Adipocyte (in vitro differentiated cells): ENCODE data around the gene ALPP.

ENCODE experiments used
- DNase-seq: peaks from one replicate; pipeline ENCODE4 v3.0.0-alpha.2; 2015; ENCODE audit warnings: low read depth
- H3K27me3 ChIP-seq: replicated peaks from 2 replicates; pipeline ENCODE4 v1.7.0; 2013; ENCODE audit warnings: mild to moderate bottlenecking, low read length, moderate library complexity; ENCODE audit not compliant: control insufficient read depth, insufficient read depth
- H3K36me3 ChIP-seq: 2 replicates; pipeline ENCODE4 v1.7.0; 2013; ENCODE audit warnings: low read length, mild to moderate bottlenecking, moderate library complexity; ENCODE audit not compliant: control insufficient read depth, insufficient read depth, severe bottlenecking
- H3K4me1 ChIP-seq: 2 replicates; pipeline ENCODE4 v1.7.0; 2013; ENCODE audit warnings: mild to moderate bottlenecking, low read length, moderate library complexity; ENCODE audit not compliant: control insufficient read depth, insufficient read depth
- H3K4me3 ChIP-seq: 2 replicates; pipeline ENCODE4 v1.7.0; 2013; ENCODE audit warnings: mild to moderate bottlenecking, low read length, moderate library complexity
- H3K9ac ChIP-seq: 2 replicates; pipeline ENCODE4 v1.7.0; 2013; ENCODE audit warnings: mild to moderate bottlenecking, low read length, moderate library complexity
- H3K9me3 ChIP-seq: 2 replicates; pipeline ENCODE4 v1.7.0; 2013; ENCODE audit warnings: mild to moderate bottlenecking, low read length, moderate library complexity; ENCODE audit not compliant: control insufficient read depth

Gene ALPP

GRCh38 chr2:232342635-232343565 is 35.7 kb upstream of the ALPP start:
- no peak overlapping the region for H3K4me3 ChIP-seq
- H3K27me3 ChIP-seq: peaks cover 12% of the 10 kb centered on the region
- no peaks in the 10 kb centered on the region for H3K9me3 ChIP-seq
- no peaks in the 10 kb centered on the region for H3K4me1 ChIP-seq
- no peaks in the 10 kb centered on the region for H3K36me3 ChIP-seq
- H3K9ac ChIP-seq: no peak overlapping the region
- no peak for DNase-seq

GRCh38 chr2:232343821-232344220 is 34.7 kb upstream of the ALPP start:
- Histone ChIP-seq H3K4me1 (no peaks in the 10 kb centered on the region), H3K27me3 (peaks cover 21% of the 10 kb centered on the region), H3K36me3 (no peaks in the 10 kb centered on the region), H3K9ac (no peak overlapping the region), H3K4me3 (no peak overlapping the region), H3K9me3 (no peaks in the 10 kb centered on the region)
- DNase-seq: no peak

DNA sequence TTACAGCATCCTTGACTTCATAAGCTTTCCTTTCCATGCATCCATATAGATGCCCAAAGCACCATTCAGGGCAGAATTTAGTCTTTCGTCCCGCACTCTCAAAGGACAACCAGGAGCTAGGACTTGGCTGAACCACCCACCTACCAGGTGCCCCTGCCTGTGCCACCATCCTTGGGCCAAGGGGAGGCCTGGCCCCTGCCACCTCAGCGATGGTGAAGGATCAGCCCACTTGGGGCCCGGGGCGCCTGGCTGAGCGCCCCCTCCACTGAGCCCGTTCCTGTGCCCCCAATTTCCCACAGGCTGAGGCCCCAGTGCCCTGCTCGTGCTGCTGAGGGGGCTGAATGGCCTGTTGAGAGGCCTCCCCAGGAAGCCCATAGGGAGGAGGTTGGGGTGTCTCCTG is 33.3 kb upstream of the ALPP start:
- Histone ChIP-seq H3K4me1 (no peaks in the 10 kb centered on the region), H3K9ac (no peak overlapping the region), H3K4me3 (no peak overlapping the region), H3K9me3 (no peaks in the 10 kb centered on the region), H3K27me3 (peaks cover 35% of the 10 kb centered on the region), H3K36me3 (no peaks in the 10 kb centered on the region)
- no peak for DNase-seq

GRCh38 chr2:232347369-232347768 is 31.2 kb upstream of the ALPP start:
- Histone ChIP-seq H3K9ac (no peak overlapping the region), H3K4me1 (no peaks in the 10 kb centered on the region), H3K4me3 (no peak overlapping the region), H3K36me3 (no peaks in the 10 kb centered on the region), H3K27me3 (peaks cover 53% of the 10 kb centered on the region), H3K9me3 (no peaks in the 10 kb centered on the region)
- no peak for DNase-seq

GRCh38 chr2:232348936-232349335 is 29.6 kb upstream of the ALPP start:
- Histone ChIP-seq H3K36me3 (no peaks in the 10 kb centered on the region), H3K4me1 (no peaks in the 10 kb centered on the region), H3K4me3 (no peak overlapping the region), H3K9me3 (no peaks in the 10 kb centered on the region), H3K27me3 (peaks cover 69% of the 10 kb centered on the region), H3K9ac (no peak overlapping the region)
- DNase-seq: no peak

- H3K9ac ChIP-seq: no peak overlapping the region
- no peaks in the 10 kb centered on the region for H3K36me3 ChIP-seq
- peaks cover 70% of the 10 kb centered on the region for H3K27me3 ChIP-seq
- DNase-seq: no peak
- H3K9me3 ChIP-seq: no peaks in the 10 kb centered on the region
- H3K4me1 ChIP-seq: no peaks in the 10 kb centered on the region
- H3K4me3 ChIP-seq: no peak overlapping the region
Measured at GRCh38 chr2:232349546-232349945, 29.0 kb upstream of the ALPP start.

- no peaks in the 10 kb centered on the region for H3K4me1 ChIP-seq
- DNase-seq: no peak
- no peak overlapping the region for H3K4me3 ChIP-seq
- H3K9ac ChIP-seq: no peak overlapping the region
- no peaks in the 10 kb centered on the region for H3K36me3 ChIP-seq
- no peaks in the 10 kb centered on the region for H3K9me3 ChIP-seq
- H3K27me3 ChIP-seq: peaks cover 70% of the 10 kb centered on the region
Measured at GRCh38 chr2:232349946-232350635, 28.5 kb upstream of the ALPP start.

DNA sequence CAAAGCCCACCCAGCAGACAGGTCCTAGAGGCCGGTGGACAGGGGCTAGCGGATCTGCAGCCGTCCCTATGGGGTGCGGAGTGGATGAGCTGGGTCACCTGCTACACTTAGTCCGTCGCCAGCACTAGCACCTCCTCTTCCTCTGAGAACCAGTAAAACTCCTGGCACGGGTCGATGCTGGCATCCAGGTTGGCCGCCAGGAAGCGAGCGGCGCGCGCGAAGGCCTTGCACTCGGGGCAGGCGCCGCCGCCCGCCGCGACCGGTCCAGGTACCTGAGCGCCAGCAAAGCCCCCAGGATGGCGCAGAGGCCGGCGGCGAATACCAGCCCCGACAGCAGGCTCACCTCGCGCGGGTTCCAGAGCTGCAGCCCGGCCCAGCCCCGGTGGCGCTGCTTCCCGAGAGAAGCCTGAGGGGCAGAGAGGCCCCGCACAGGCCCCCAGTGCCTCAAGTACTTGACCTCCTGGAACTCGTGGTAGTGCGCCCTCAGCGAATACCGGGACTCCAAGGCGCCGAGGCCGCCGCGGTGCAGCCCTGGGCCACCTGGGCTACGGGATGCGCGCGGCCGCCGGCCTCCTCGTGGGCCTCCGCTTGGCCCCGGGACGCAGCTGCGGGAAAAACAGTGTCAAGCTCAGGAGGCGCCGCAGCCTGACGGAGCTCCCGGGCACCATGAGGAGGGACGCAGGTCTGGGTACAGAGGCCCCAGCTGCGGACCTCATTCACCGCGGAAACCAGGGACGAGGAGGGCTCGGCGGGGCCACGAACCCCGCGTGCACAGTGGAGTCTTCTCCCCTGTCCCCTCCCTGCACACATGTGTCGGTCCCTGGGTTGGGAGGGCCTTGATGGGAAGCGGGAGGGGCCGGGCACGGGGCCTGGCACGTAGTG is 27.5 kb upstream of the ALPP start:
- no peak for DNase-seq
- no peak overlapping the region for H3K4me3 ChIP-seq
- H3K9ac ChIP-seq: no peak overlapping the region
- no peaks in the 10 kb centered on the region for H3K4me1 ChIP-seq
- no peaks in the 10 kb centered on the region for H3K36me3 ChIP-seq
- H3K27me3 ChIP-seq: peaks cover 70% of the 10 kb centered on the region
- H3K9me3 ChIP-seq: no peaks in the 10 kb centered on the region

DNA sequence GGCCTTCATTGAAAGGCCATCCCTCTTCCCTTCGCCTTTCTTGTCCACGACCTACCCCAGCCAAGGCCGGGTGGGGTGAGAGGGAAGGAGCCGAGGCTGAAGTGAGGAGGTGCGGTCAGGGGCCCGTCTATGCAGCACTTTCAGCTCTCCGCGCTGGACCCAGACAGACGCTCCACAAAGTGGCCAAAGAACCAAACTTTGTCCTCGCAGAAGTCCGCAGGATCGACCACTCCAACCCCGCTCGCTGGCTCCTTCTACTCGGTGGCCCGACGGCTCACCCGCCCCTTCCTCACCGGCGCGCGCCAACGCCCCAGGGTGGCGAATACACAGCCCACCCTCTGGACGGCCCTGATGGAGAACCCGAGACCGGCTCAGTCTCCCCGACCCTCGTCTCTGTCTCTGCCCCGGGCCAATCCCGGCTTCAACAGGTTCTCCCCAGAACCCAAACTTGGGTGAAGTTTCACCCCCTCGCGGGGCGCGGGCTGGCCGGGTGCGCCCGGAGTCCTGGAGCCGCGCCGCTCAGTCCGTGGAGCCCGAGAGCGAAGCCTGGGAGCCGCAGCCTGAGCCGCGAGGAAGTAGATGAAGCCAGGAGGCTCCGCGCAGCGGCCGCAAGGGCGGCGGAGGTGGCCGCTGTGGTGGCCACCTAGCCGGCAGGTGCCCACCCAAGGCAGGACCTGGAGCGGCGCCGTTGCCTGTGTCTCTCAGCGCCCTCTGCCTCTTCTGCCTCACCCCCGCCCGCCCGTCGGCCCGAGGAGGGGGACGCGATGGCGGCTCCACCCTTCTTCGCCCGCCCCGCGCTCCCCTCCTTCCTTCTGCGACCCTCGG is 26.7 kb upstream of the ALPP start:
- DNase-seq: no peak
- Histone ChIP-seq H3K27me3 (peaks cover 70% of the 10 kb centered on the region), H3K9ac (no peak overlapping the region)

GRCh38 chr2:232352511-232353091 is 25.9 kb upstream of the ALPP start:
- Histone ChIP-seq H3K4me1 (no peaks in the 10 kb centered on the region), H3K36me3 (no peaks in the 10 kb centered on the region), H3K4me3 (no peak overlapping the region), H3K9me3 (no peaks in the 10 kb centered on the region), H3K27me3 (peaks cover 64% of the 10 kb centered on the region), H3K9ac (no peak overlapping the region)
- no peak for DNase-seq

More for the DNA sequence above, 26.7 kb upstream of the ALPP start:
- no peaks in the 10 kb centered on the region for H3K4me1 ChIP-seq
- no peaks in the 10 kb centered on the region for H3K36me3 ChIP-seq
- H3K4me3 ChIP-seq: no peak overlapping the region
- no peaks in the 10 kb centered on the region for H3K9me3 ChIP-seq
